ENCODE measurements around the gene SDSL. TPM values are rescaled to one million over a fixed set of nuclear protein-coding genes. Genes with fewer than 3 reads are reported as not detected.

SDSL gene
- total and polyA plus RNA-seq, 2 of the 13 experiments (the other 11 are each of a cell fraction or from before 2014, with no cell fraction given), result 1.2 to 1.7 TPM

- FAIRE-seq (no peak), ATAC-seq (no peak), DNase-seq (ENCODE audit: low spot score) (no peak)
- in situ Hi-C loops (cut with HindIII; ENCODE audit: extremely low pct_ligation_motif_present, low pct_unique_long_range_greater_than_20kb) (no loop called here), intact Hi-C loops (cut with micrococcal nuclease; ENCODE audit: unreplicated experiment) (no loop called here)
- Histone ChIP-seq H3K27me3 (ENCODE audit: control insufficient read depth in 1 of 2, insufficient read depth in 2 of 2, low read length in 2 of 2) (no peaks in the 10 kb centered on the region), H3K79me2 (ENCODE audit: insufficient read depth, low read length) (no peaks in the 10 kb centered on the region), H2AFZ (ENCODE audit: low read length) (no peak overlapping the region), H3K4me2 (ENCODE audit: low read depth, low read length) (no peak overlapping the region), H3K4me3 (replicated peaks in 1 of 3; ENCODE audit: insufficient read depth in 1 of 3, low read depth in 2 of 3, low read length in 3 of 3) (no peak overlapping the region), H3K9ac (ENCODE audit: insufficient read depth, low read depth, low read length) (no peak overlapping the region), H4K20me1 (ENCODE audit: insufficient read depth, low read length) (no peaks in the 10 kb centered on the region), H3K9me3 (ENCODE audit: low read length) (no peaks in the 10 kb centered on the region), H3K27ac (ENCODE audit: extremely low read length, insufficient read depth, low read length) (no peak overlapping the region), H3K4me1 (ENCODE audit: insufficient read depth, low read length) (no peaks in the 10 kb centered on the region), H3K36me3 (replicated peaks in 1 of 2; ENCODE audit: control insufficient read depth in 1 of 2, insufficient read depth in 2 of 2, low read length in 2 of 2) (peaks cover 6 to 34% of the 10 kb centered on the region in 2 experiments; a peak in 3 of 5 replicates)
- ChIA-PET CTCF (ENCODE audit: low intra/inter-chr PET ratio, low total read pairs) (no interaction called here), POLR2A (no interaction called here)
- TF ChIP-seq LCORL (IDR thresholded peaks at IDR 0.05) (peak; percentile 18; the same call in 1 of the 2 replicates), LCORL (CRISPR knock-in tag; IDR thresholded peaks at IDR 0.05) (no peak), ZFAT (CRISPR knock-in tag; conservative IDR thresholded peaks at IDR 0.05) (no peak)
- 87% methylated on average over 2 of the region's 3 CpGs for WGBS (ENCODE audit: low lambda C conversion rate)
- no TSS peak for BruUV-seq (replicated peaks)
Measured at GRCh38 chr12:113373969-113374368, 48.2 kb upstream of the SDSL start.

DNA sequence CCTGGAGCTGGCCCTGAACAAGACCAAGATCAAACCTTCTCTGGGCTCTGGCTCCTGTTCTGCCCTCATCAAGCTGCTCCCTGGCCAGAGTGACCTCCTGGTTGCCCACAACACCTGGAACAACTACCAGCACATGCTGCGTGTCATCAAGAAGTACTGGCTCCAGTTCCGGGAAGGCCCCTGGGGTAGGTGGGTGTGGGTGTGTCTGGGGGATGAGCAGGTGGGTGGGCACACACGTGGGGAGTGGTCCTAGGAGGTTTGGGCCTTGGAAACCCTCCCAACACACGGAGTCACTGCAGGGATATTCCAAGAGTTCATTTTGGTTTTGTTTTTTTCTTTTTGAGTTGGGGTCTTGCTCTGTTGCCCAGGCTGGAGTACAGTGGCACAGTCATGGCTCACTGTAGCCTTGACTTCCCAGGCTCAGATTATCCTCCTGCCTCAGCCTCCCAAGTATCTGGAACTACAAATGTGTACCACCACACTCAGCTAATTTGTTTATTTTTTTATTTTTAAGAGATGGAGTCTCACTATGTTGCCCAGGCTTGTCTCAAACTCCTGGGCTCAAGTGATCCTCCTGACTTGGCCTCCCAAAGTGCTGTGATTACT lies 47.3 kb upstream of the SDSL start:
- no peak overlapping the region for H3K4me2 ChIP-seq (ENCODE audit: low read depth, low read length)
- H3K9ac ChIP-seq (ENCODE audit: insufficient read depth, low read depth, low read length), result no peak overlapping the region
- no peaks in the 10 kb centered on the region for H3K79me2 ChIP-seq (ENCODE audit: insufficient read depth, low read length)
- TF ChIP-seq TIGD3 (CRISPR knock-in tag; IDR thresholded peaks at IDR 0.05; ENCODE audit: borderline replicate concordance) (no peak), ZNF121 (CRISPR knock-in tag; IDR thresholded peaks at IDR 0.05) (peak; percentile 29; the same call in 1 of the 2 replicates), ARID2 (CRISPR knock-in tag; IDR thresholded peaks at IDR 0.05; ENCODE audit: borderline replicate concordance) (no peak)
- no peaks in the 10 kb centered on the region for H3K9me3 ChIP-seq (ENCODE audit: low read length)
- POLR2A ChIA-PET, result no interaction called here
- H3K27me3 ChIP-seq (ENCODE audit: control insufficient read depth in 1 of 2, insufficient read depth in 2 of 2, low read length in 2 of 2), result no peaks in the 10 kb centered on the region
- in situ Hi-C loops (cut with HindIII; ENCODE audit: extremely low pct_ligation_motif_present, low pct_unique_long_range_greater_than_20kb), result no loop called here
- FAIRE-seq (no peak), DNase-seq (ENCODE audit: low spot score) (no peak), ATAC-seq (no peak)
- H4K20me1 ChIP-seq (ENCODE audit: insufficient read depth, low read length), result no peaks in the 10 kb centered on the region
- intact Hi-C loops (cut with micrococcal nuclease; ENCODE audit: unreplicated experiment), result no loop called here
- no peak overlapping the region for H3K27ac ChIP-seq (ENCODE audit: extremely low read length, insufficient read depth, low read length)
- no TSS peak for BruUV-seq (replicated peaks)
- no peak overlapping the region for H3K4me3 ChIP-seq (replicated peaks in 1 of 3; ENCODE audit: insufficient read depth in 1 of 3, low read depth in 2 of 3, low read length in 3 of 3)
- CTCF ChIA-PET (ENCODE audit: low intra/inter-chr PET ratio, low total read pairs), result no interaction called here
- 87% methylated on average over 3 of the region's 4 CpGs for WGBS (ENCODE audit: low lambda C conversion rate)
- H3K4me1 ChIP-seq (ENCODE audit: insufficient read depth, low read length), result no peaks in the 10 kb centered on the region
- H2AFZ ChIP-seq (ENCODE audit: low read length), result no peak overlapping the region
- peaks cover 6 to 32% of the 10 kb centered on the region in 2 experiments; a peak in 3 of 5 replicates for H3K36me3 ChIP-seq (replicated peaks in 1 of 2; ENCODE audit: control insufficient read depth in 1 of 2, insufficient read depth in 2 of 2, low read length in 2 of 2)
